GM19025 (cell line): ENCODE measurements around the gene DNASE1L3.
"Not testable (repeated sequence)": the region's sequence is repeated elsewhere in the genome, so short reads cannot be mapped to it uniquely, and the experiment has no call there.

Source experiments
- ATAC-seq: cut with Tn5 transposase; IDR thresholded peaks from one replicate; pipeline ENCODE4 v1.9.1; 2021; ENCODE audit warnings: mild to moderate bottlenecking, low read depth, moderate library complexity; ENCODE audit not compliant: unreplicated experiment

The DNASE1L3 gene

GRCh38 chr3:58202917-58203360 is 7.8 kb downstream of the DNASE1L3 start:
- peak; percentile 81 for ATAC-seq

- not testable (repeated sequence) for ATAC-seq
Observed at GRCh38 chr3:58201451-58201850, 9.3 kb downstream of the DNASE1L3 start.

- no peak for ATAC-seq
Observed at GRCh38 chr3:58200846-58201355, 9.9 kb downstream of the DNASE1L3 start.

GRCh38 chr3:58200121-58200709 is 10.6 kb downstream of the DNASE1L3 start:
- ATAC-seq, result no peak

GRCh38 chr3:58198804-58199203 is 12.0 kb downstream of the DNASE1L3 start:
- no peak for ATAC-seq

- no peak for ATAC-seq
Observed at GRCh38 chr3:58198362-58198761, 12.4 kb downstream of the DNASE1L3 start.

- ATAC-seq, result no peak
Observed at GRCh38 chr3:58197588-58197987, 13.2 kb downstream of the DNASE1L3 start.

GRCh38 chr3:58193682-58194407 is 16.9 kb downstream of the DNASE1L3 start:
- ATAC-seq, result no peak

GRCh38 chr3:58192069-58192468 is 18.7 kb downstream of the DNASE1L3 start:
- ATAC-seq, result no peak

GRCh38 chr3:58191361-58191991 is 19.3 kb downstream of the DNASE1L3 start:
- no peak for ATAC-seq

GRCh38 chr3:58190882-58191281 is 19.9 kb downstream of the DNASE1L3 start:
- no peak for ATAC-seq

- ATAC-seq, result no peak
Observed at GRCh38 chr3:58190291-58190690, 20.5 kb downstream of the DNASE1L3 start.

GRCh38 chr3:58189691-58190090 is 21.1 kb downstream of the DNASE1L3 start:
- no peak for ATAC-seq

- no peak for ATAC-seq
Observed at GRCh38 chr3:58188921-58189451, 21.8 kb downstream of the DNASE1L3 start.

GRCh38 chr3:58188173-58188564 is 22.6 kb downstream of the DNASE1L3 start:
- no peak for ATAC-seq

- ATAC-seq, result no peak
Observed at GRCh38 chr3:58184982-58185360, 25.8 kb downstream of the DNASE1L3 start.

- no peak for ATAC-seq
Observed at GRCh38 chr3:58184309-58184981, 26.3 kb downstream of the DNASE1L3 start.

- no peak for ATAC-seq
Observed at GRCh38 chr3:58183891-58184290, 26.9 kb downstream of the DNASE1L3 start.

- ATAC-seq, result no peak
Observed at GRCh38 chr3:58183221-58183620, 27.6 kb downstream of the DNASE1L3 start.

GRCh38 chr3:58180940-58181587 is 29.7 kb downstream of the DNASE1L3 start:
- no peak for ATAC-seq
